GM10248 (cell line): Measurements from ENCODE around the gene BTRC.
"Not testable (repeated sequence)": the region's sequence is repeated elsewhere in the genome, so short reads cannot be mapped to it uniquely, and the experiment has no call there.

Experiments
- CTCF ChIA-PET: fragments of 300-600 bp; sonication (Branson Sonifier 250); formaldehyde crosslinking; extraction: SDS; loops from one replicate; lab custom pipeline; 2021; ENCODE audit warnings: antibody characterized with exemption; lab: Yijun Ruan, JAX
- POLR2A ChIA-PET: fragments of 350-650 bp; sonication (Branson Sonifier 250); formaldehyde crosslinking; extraction: SDS; loops from one replicate; lab custom pipeline; 2020; ENCODE audit warnings: antibody characterized with exemption; lab: Yijun Ruan, JAX
- DNase-seq: peaks from one replicate; pipeline ENCODE4 v3.0.0; 2012; ENCODE audit errors: extremely low spot score
- TF ChIP-seq, protein P1 (sequence below): IDR thresholded peaks from 2 replicates; pipeline ENCODE4 v1.5.1; 2012; ENCODE audit warnings: mild to moderate bottlenecking, low read depth; ENCODE audit errors: extremely low read depth, missing control alignments, control extremely low read depth

BTRC gene

DNA sequence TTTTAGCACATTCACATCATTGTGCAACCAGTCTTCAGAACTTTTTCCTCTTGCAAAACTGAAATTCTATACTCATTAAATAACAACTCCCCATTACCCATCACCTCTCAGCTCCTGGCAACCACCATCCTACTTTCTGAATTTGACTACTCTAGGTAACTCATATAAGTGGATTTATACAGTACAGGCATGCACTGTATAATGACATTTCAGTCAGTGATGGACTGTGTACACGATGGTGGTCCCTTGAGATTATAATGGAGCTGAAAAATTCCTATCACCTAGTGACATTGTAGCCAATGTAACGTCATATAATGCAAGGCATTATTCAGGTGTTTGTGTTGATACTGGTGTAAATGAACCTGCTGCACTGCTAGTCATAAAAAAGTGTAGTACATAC, 60.1 kb downstream of the BTRC start:
- ChIA-PET POLR2A (no interaction called here), CTCF (interaction anchor here (0.6 to 1.4 kb wide), 4 partner anchors 11 to 28 kb away, joined by 3 read pairs; no protein-coding TSS in a partner anchor)
- TF ChIP-seq, protein P1, sequence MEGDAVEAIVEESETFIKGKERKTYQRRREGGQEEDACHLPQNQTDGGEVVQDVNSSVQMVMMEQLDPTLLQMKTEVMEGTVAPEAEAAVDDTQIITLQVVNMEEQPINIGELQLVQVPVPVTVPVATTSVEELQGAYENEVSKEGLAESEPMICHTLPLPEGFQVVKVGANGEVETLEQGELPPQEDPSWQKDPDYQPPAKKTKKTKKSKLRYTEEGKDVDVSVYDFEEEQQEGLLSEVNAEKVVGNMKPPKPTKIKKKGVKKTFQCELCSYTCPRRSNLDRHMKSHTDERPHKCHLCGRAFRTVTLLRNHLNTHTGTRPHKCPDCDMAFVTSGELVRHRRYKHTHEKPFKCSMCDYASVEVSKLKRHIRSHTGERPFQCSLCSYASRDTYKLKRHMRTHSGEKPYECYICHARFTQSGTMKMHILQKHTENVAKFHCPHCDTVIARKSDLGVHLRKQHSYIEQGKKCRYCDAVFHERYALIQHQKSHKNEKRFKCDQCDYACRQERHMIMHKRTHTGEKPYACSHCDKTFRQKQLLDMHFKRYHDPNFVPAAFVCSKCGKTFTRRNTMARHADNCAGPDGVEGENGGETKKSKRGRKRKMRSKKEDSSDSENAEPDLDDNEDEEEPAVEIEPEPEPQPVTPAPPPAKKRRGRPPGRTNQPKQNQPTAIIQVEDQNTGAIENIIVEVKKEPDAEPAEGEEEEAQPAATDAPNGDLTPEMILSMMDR = no peak
- DNase-seq = no peak

DNA sequence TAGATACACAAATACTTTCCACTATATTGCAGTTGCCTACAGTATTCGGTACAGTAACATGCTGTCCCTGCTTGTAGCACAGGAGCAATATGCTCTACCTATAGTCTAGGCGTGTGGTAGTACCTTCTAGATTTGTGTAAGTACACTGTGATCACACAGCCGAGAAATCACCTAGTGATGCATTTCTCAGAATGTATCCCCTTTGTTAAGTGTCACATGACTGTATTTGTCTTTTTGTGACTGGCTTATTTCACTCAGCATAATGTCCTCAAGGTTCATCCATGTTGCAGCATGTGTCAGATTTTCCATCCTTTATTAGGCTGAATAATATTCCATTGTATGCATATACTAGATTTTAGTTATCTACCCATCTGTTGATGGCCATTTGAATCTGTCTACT, 61.9 kb downstream of the BTRC start:
- POLR2A ChIA-PET = no interaction called here
- TF ChIP-seq, protein P1 = no peak
- DNase-seq = no peak
- CTCF ChIA-PET = interaction anchor here (1.1 kb wide), 1 partner anchor 12 kb away, joined by 3 read pairs; no protein-coding TSS in a partner anchor

DNA sequence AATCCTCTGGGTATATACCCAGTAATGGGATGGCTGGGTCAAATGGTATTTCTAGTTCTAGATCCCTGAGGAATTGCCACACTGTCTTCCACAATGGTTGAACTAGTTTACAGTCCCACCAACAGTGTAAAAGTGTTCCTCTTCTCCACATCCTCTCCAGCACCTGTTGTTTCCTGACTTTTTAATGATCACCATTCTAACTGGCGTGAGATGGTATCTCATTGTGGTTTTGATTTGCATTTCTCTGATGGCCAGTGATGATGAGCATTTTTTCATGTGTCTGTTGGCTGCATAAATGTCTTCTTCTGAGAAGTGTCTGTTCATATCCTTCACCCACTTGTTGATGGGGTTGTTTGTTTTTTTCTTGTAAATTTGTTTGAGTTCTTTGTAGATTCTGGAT, 68.0 kb downstream of the BTRC start:
- POLR2A ChIA-PET, CTCF ChIA-PET, DNase-seq: not testable (repeated sequence)

DNA sequence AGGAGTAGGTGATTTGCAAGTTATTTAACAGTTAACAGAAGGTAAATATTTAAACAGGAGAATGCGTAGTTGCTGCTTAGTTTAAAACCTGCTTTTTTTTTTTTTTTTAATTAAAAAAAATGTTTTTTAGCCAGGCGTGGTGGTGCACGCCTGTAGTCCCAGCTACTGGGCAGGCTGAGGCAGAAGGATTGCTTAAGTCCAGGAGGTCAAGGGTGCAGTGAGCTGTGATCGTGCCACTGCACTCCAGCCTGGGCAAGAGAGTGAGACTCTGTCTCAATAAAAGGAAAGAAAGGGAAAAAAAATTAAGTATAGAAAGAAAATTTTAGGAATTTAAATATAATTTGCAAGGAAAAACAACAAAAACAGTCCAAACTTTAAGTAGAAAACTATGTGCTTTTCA, 71.6 kb downstream of the BTRC start:
- ChIA-PET CTCF (interaction anchor here (1.2 to 2.1 kb wide), 3 partner anchors 11 to 148 kb away, joined by 3 to 6 read pairs (median 4); no protein-coding TSS in a partner anchor), POLR2A (no interaction called here)
- no peak for DNase-seq
- TF ChIP-seq, protein P1 = no peak

DNA sequence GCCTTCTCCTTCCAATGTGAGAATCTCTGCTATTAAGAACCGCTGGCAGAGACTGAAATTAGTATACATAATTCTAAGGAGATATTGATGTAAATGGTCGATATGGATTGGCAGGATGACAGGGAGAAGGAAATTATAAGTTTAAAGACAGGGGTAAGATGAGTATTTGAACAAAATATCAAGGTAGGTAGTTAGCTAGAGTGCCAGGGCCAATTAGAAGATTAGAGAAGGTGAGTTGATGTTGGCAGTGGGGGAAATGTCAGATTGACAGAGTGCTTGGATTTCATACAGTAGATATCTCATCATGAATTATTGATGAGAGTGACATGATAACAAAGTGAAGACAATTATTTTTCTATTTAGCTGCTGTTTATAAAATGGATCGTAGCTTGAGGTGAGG, 74.1 kb downstream of the BTRC start:
- no peak for DNase-seq
- TF ChIP-seq, protein P1 = no peak
- ChIA-PET POLR2A (no interaction called here), CTCF (interaction anchor here (1.1 kb wide), 1 partner anchor 17 kb away, joined by 3 read pairs; no protein-coding TSS in a partner anchor)

DNA sequence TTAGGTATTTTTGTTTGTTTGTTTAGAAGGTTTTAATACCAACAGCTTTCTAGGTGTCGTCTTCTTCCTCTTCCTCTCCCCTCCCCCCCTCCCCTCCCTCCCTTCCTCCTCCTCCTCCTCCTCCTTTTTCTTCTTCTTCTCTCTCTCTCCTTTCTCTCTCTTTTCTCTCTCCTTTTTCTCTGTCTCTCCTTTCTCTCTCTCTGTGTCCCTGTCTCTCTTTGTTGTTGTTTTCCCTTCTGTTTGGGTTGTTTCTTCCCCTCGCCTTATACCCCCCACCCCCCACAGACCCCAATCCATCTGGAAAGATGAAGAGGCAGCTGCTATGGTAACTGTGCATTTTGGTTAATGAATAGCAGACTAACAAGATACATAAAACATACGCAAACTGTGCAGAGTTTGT, 75.5 kb downstream of the BTRC start:
- TF ChIP-seq, protein P1 = no peak
- ChIA-PET POLR2A (no interaction called here), CTCF (interaction anchor here (1.4 kb wide), 1 partner anchor 12 kb away, joined by 5 read pairs; no protein-coding TSS in a partner anchor)
- no peak for DNase-seq

DNA sequence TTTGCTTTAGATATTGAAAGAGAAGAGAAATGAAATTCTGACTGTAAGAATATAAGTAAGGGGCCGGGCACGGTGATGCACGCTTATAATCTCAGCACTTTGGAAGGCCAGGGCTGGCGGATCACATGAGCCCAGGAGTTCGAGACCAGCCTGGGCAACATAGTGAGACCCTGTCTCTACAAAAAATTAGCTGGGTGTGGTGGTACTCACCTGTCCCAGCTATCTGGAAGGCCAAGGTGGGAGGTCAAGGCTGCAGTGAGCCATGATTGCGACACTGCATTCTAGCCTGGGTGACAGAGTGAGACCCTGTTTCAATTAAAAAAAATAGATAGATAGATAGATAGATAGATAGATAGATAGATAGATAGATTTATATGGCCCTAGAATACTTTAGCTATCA, 82.3 kb downstream of the BTRC start:
- ChIA-PET CTCF (interaction anchor here (0.9 to 1.4 kb wide), 4 partner anchors 7 to 294 kb away, joined by 3 to 5 read pairs (median 4); no protein-coding TSS in a partner anchor), POLR2A (no interaction called here)
- no peak for DNase-seq
- TF ChIP-seq, protein P1 = no peak
